K562 (cell line): Measurements from ENCODE around the gene COL6A1. TPM values are rescaled to one million over a fixed set of nuclear protein-coding genes. Genes with fewer than 3 reads are reported as not detected.

Experiments used
- ATAC-seq: fragments of 200-7000 bp; cut with Tn5 transposase; 3 replicates; pipeline ENCODE4 v1.9.1; 2020; ENCODE audit warnings: moderate library complexity
- BruUV-seq: library from RNA; stranded (reverse); fragments of 400-500 nt; replicated peaks from 2 replicates; lab custom pipeline; 2021; lab: Mats Ljungman, UMichigan
- CTCF ChIA-PET: fragments of 300-600 bp; formaldehyde crosslinking; extraction: SDS; loops from one replicate; lab custom pipeline; 2021; ENCODE audit warnings: low intra/inter-chr PET ratio; lab: Yijun Ruan, JAX
- POLR2A ChIA-PET: fragments of 300-600, 350-650 bp; sonication (Branson Sonifier 250); formaldehyde crosslinking; extraction: SDS; loops from one replicate; lab custom pipeline; 2021; ENCODE audit warnings: antibody characterized with exemption, inconsistent platforms; lab: Yijun Ruan, JAX
- DNase-seq, 4 experiments: peaks; one replicate each; pipeline versions ENCODE4 v3.0.0 to v3.0.0-alpha.2; 2011 to 2018; ENCODE audit warnings: low spot score in 3 of 4, mixed read lengths in 3 of 4; ENCODE audit errors: extremely low read depth in 1 of 4
- FAIRE-seq: peaks from 2 replicates; lab custom pipeline; 2011; peaks lifted over from hg19 to GRCh38; lab: Jason Lieb, UNC
- H2AFZ ChIP-seq: 2 replicates; pipeline ENCODE4 v1.6.0; 2011; ENCODE audit warnings: low read depth, low read length, control low read depth, inconsistent platforms
- H3K27ac ChIP-seq: fragments of 200-600 bp; 3 replicates; pipeline ENCODE4 v1.8.0; 2011; ENCODE audit warnings: low read depth, mild to moderate bottlenecking, control low read depth, inconsistent platforms, low read length, moderate library complexity, mixed read lengths; ENCODE audit errors: extremely low read depth
- H3K27me3 ChIP-seq, 2 experiments: fragments of 300-600 bp in 1 of 2; 2 replicates in 1 of 2; 3 replicates in 1 of 2; pipeline versions ENCODE4 v1.6.0 to v1.8.0; 2011; ENCODE audit warnings: inconsistent platforms in 2 of 2, low read length in 2 of 2, mild to moderate bottlenecking in 1 of 2, mixed read lengths in 1 of 2, moderate library complexity in 1 of 2; ENCODE audit not compliant: control insufficient read depth in 2 of 2, insufficient read depth in 2 of 2
- H3K36me3 ChIP-seq: fragments of 300-600 bp; 3 replicates; pipeline ENCODE4 v1.8.0; 2011; ENCODE audit warnings: mild to moderate bottlenecking, low read length, inconsistent platforms; ENCODE audit not compliant: control insufficient read depth, insufficient read depth
- H3K4me1 ChIP-seq, 2 experiments: fragments of 200-600 bp in 1 of 2; replicated peaks in 1 of 2; 2 replicates in 1 of 2; 3 replicates in 1 of 2; pipeline versions ENCODE4 v1.5.1 to v1.8.0; 2011; ENCODE audit warnings: inconsistent platforms in 2 of 2, low read length in 2 of 2, mild to moderate bottlenecking in 1 of 2, mixed read lengths in 1 of 2, moderate library complexity in 1 of 2; ENCODE audit not compliant: control insufficient read depth in 2 of 2, insufficient read depth in 2 of 2
- H3K4me2 ChIP-seq: 2 replicates; pipeline ENCODE4 v1.6.1; 2011; ENCODE audit warnings: low read length, control low read depth, inconsistent platforms, mixed read lengths; ENCODE audit not compliant: insufficient read depth
- H3K4me3 ChIP-seq: fragments of 200-600 bp; sonication (generic), shearing (Covaris generic); 2 replicates; pipeline ENCODE4 v1.5.1; 2016; ENCODE audit warnings: control low read depth, inconsistent platforms
- H3K79me2 ChIP-seq: fragments of 200-600 bp; 3 replicates; pipeline ENCODE4 v1.8.0; 2011; ENCODE audit warnings: low read length, inconsistent platforms; ENCODE audit not compliant: control insufficient read depth, insufficient read depth
- H3K9ac ChIP-seq, 2 experiments: 2 replicates each; pipeline versions ENCODE4 v1.6.0 to v1.6.1; 2011; ENCODE audit warnings: low read depth in 2 of 2, low read length in 2 of 2, control low read depth in 1 of 2, inconsistent platforms in 1 of 2, mild to moderate bottlenecking in 1 of 2, mixed read lengths in 1 of 2; ENCODE audit not compliant: insufficient read depth in 1 of 2
- H3K9me1 ChIP-seq: one replicate; pipeline ENCODE4 v1.6.0; 2011; ENCODE audit warnings: inconsistent platforms, mild to moderate bottlenecking, low read length, moderate library complexity; ENCODE audit not compliant: control insufficient read depth, insufficient read depth
- H3K9me3 ChIP-seq: replicated peaks from 2 replicates; pipeline ENCODE4 v1.5.1; 2011; ENCODE audit warnings: low read depth, low read length, inconsistent platforms; ENCODE audit not compliant: control insufficient read depth, insufficient read depth
- H4K20me1 ChIP-seq: replicated peaks from 2 replicates; pipeline ENCODE4 v1.6.1; 2011; ENCODE audit warnings: low read length, inconsistent platforms, mixed read lengths; ENCODE audit not compliant: control insufficient read depth, insufficient read depth
- CBX3 ChIP-seq, 2 experiments: IDR thresholded peaks; 1 replicate in 1 of 2; 2 replicates in 1 of 2; pipeline ENCODE4 v1.6.1; 2012; ENCODE audit warnings: inconsistent platforms in 2 of 2, low read length in 2 of 2, borderline replicate concordance in 1 of 2, control low read depth in 1 of 2
- HMG20B ChIP-seq: fragments of 250-450 bp; sonication (Bioruptor Pico); IDR thresholded peaks from 2 replicates; pipeline ENCODE4 v1.5.0; 2021; ENCODE audit warnings: mild to moderate bottlenecking
- SETDB1 ChIP-seq: IDR thresholded peaks from one replicate; pipeline ENCODE4 v1.6.1; 2012; ENCODE audit warnings: low read length, control low read depth, inconsistent platforms
- SIN3B ChIP-seq: fragments of 450-650 bp; IDR thresholded peaks from 2 replicates; pipeline ENCODE4 v1.6.1; 2017; ENCODE audit warnings: low read depth, mild to moderate bottlenecking, moderate library complexity
- SMC3 ChIP-seq: conservative IDR thresholded peaks from 2 replicates; pipeline ENCODE4 v1.6.1; 2011; ENCODE audit warnings: low read depth, low read length, improper control_type of control experiment; ENCODE audit not compliant: insufficient read depth
- SRSF9 ChIP-seq: fragments of 200-400 bp; formaldehyde crosslinking; IDR thresholded peaks from 2 replicates; pipeline ENCODE4 v1.6.1; 2017; ENCODE audit warnings: low read depth, low read length, borderline replicate concordance
- SUPT5H ChIP-seq: fragments of 450-650 bp; IDR thresholded peaks from 2 replicates; pipeline ENCODE4 v1.6.1; 2016
- TCFL5 ChIP-seq: fragments of 250-450 bp; sonication (Bioruptor Pico); conservative IDR thresholded peaks from 2 replicates; pipeline ENCODE4 v1.6.1; 2021; ENCODE audit warnings: mild to moderate bottlenecking, moderate library complexity, matching md5 sums
- WGBS: fragments of 100-300 bp; shearing (Covaris generic); methylation state at CpG from one replicate; pipeline ENCODE4 v1.1.6; 2016; ENCODE audit warnings: low coverage, mixed read lengths; ENCODE audit not compliant: insufficient coverage; ENCODE audit errors: missing lambda C conversion rate; 5-methylcytosine and 5-hydroxymethylcytosine counted together
- in situ Hi-C: fragments of 300-500 bp; cut with MboI; formaldehyde crosslinking; loops from 4 replicates; pipeline ENCODE4 v1.15.0; 2018; ENCODE audit warnings: inconsistent platforms, mixed read lengths
- intact Hi-C: fragments of 100-400 bp; cut with micrococcal nuclease; formaldehyde crosslinking; loops from 2 replicates; pipeline ENCODE4 v1.14.2; 2022
- polyA plus RNA-seq, 8 experiments: library from polyadenylated mRNA; depleted of rRNA in 4 of 8; stranded (reverse) in 5 of 8; unstranded in 3 of 8; fragments of >200 nt; fragmentation: Nextera tagmentation in 2 of 8; fragmentation: Illumina TruSeq in 1 of 8; extraction: Ambion mirVana in 2 of 8; extraction: Trizol in 1 of 8; gene quantifications; 2 replicates each; pipeline versions ENCODE4 v1.2.1 to v1.2.3, GENCODE V29; 2011 to 2014; ENCODE audit warnings: inconsistent platforms in 1 of 8, missing spikeins in 1 of 8
- total RNA-seq, 7 experiments: library from RNA; depleted of rRNA in 6 of 7; stranded (reverse); fragments of >200 nt in 6 of 7; fragmentation: Illumina TruSeq in 2 of 7; extraction: Trizol in 2 of 7; gene quantifications; 2 replicates each; pipeline versions ENCODE4 v1.2.1 to v1.2.3, GENCODE V29; 2011 to 2021; ENCODE audit warnings: low replicate concordance in 1 of 7
- TF ChIP-seq, protein P1 (sequence below): conservative IDR thresholded peaks from 2 replicates; pipeline ENCODE4 v1.6.1; 2011; ENCODE audit warnings: low read depth, mild to moderate bottlenecking, low read length; ENCODE audit not compliant: control insufficient read depth
- TF ChIP-seq, protein P2 (sequence below), 2 experiments: fragments of 450-650 bp in 1 of 2; IDR thresholded peaks; 2 replicates each; pipeline ENCODE4 v1.6.1; 2011 to 2017; ENCODE audit warnings: low read depth in 2 of 2, antibody characterized with exemption in 1 of 2, borderline replicate concordance in 1 of 2, low read length in 1 of 2, mild to moderate bottlenecking in 1 of 2, mixed read lengths in 1 of 2; ENCODE audit not compliant: control insufficient read depth in 1 of 2
- TF ChIP-seq, protein P3 (sequence below): fragments of 200-800 bp; sonication (Bioruptor generic); IDR thresholded peaks from 2 replicates; pipeline ENCODE4 v1.6.1; 2016; ENCODE audit warnings: missing genetic modification characterization, missing compliant biosample characterization

Gene COL6A1
- total and polyA plus RNA-seq, 9 of the 15 experiments (the other 6 are each of a cell fraction or from before 2014, with no cell fraction given) = 0.07 to 1.3 (median 0.14) TPM; not detected in 3

DNA sequence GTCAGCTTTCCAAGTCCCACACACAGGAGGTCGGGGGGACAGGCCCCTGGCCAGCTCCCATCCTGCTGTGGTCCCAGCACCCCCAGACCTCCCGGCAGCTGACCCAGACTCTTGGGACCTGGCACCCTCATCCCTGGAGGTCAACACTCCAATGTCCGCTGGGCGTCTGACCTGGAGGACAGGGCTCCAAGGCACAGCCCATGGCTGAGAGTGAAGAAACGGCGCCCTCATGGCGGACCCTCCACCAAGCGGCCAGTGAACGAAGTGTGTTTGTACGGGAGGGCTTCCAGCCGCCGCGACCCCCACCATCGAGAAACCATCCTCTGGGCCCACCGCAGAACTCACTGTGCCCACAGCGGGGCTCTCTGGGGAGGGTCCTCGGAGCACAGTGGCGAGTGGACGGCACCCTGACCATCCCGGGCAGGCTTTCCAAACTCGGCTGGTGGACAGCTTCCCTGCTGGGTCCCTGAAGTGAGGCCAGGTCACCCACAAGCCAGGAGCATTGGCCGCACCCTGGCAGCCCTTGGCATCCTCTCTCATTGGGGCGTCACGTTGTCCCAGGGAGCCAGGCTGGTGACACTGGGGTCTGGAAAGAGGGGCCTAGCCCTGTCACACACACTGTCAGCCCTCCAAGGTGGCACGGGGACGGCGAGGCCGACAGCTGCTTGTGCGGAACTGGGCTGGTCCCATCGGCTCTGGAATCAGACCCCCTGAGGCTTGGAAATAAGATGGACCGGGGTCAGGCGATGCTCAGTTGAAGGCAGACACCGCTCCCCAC lies 68.5 kb downstream of the COL6A1 start:
- H3K9me3 ChIP-seq = no peaks in the 10 kb centered on the region
- no peaks in the 10 kb centered on the region for H3K9me1 ChIP-seq
- DNase-seq = no peak
- H2AFZ ChIP-seq = no peak overlapping the region
- TF ChIP-seq HMG20B (CRISPR knock-in tag) (no peak), TCFL5 (no peak), SRSF9 (no peak), SIN3B (no peak), SUPT5H (no peak), CBX3 (IDR thresholded peaks at IDR 0.05; ENCODE audit: borderline replicate concordance in 1 of 2, low read length in 2 of 2) (no peak), SMC3 (no peak), SETDB1 (no peak)
- TF ChIP-seq, protein P1, sequence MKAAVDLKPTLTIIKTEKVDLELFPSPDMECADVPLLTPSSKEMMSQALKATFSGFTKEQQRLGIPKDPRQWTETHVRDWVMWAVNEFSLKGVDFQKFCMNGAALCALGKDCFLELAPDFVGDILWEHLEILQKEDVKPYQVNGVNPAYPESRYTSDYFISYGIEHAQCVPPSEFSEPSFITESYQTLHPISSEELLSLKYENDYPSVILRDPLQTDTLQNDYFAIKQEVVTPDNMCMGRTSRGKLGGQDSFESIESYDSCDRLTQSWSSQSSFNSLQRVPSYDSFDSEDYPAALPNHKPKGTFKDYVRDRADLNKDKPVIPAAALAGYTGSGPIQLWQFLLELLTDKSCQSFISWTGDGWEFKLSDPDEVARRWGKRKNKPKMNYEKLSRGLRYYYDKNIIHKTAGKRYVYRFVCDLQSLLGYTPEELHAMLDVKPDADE = no peak
- TF ChIP-seq, protein P2, sequence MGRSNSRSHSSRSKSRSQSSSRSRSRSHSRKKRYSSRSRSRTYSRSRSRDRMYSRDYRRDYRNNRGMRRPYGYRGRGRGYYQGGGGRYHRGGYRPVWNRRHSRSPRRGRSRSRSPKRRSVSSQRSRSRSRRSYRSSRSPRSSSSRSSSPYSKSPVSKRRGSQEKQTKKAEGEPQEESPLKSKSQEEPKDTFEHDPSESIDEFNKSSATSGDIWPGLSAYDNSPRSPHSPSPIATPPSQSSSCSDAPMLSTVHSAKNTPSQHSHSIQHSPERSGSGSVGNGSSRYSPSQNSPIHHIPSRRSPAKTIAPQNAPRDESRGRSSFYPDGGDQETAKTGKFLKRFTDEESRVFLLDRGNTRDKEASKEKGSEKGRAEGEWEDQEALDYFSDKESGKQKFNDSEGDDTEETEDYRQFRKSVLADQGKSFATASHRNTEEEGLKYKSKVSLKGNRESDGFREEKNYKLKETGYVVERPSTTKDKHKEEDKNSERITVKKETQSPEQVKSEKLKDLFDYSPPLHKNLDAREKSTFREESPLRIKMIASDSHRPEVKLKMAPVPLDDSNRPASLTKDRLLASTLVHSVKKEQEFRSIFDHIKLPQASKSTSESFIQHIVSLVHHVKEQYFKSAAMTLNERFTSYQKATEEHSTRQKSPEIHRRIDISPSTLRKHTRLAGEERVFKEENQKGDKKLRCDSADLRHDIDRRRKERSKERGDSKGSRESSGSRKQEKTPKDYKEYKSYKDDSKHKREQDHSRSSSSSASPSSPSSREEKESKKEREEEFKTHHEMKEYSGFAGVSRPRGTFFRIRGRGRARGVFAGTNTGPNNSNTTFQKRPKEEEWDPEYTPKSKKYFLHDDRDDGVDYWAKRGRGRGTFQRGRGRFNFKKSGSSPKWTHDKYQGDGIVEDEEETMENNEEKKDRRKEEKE (IDR thresholded peaks at IDR 0.05; ENCODE audit: borderline replicate concordance in 1 of 2, control insufficient read depth in 1 of 2, low read depth in 2 of 2, low read length in 1 of 2) = no peak
- TF ChIP-seq, protein P3, sequence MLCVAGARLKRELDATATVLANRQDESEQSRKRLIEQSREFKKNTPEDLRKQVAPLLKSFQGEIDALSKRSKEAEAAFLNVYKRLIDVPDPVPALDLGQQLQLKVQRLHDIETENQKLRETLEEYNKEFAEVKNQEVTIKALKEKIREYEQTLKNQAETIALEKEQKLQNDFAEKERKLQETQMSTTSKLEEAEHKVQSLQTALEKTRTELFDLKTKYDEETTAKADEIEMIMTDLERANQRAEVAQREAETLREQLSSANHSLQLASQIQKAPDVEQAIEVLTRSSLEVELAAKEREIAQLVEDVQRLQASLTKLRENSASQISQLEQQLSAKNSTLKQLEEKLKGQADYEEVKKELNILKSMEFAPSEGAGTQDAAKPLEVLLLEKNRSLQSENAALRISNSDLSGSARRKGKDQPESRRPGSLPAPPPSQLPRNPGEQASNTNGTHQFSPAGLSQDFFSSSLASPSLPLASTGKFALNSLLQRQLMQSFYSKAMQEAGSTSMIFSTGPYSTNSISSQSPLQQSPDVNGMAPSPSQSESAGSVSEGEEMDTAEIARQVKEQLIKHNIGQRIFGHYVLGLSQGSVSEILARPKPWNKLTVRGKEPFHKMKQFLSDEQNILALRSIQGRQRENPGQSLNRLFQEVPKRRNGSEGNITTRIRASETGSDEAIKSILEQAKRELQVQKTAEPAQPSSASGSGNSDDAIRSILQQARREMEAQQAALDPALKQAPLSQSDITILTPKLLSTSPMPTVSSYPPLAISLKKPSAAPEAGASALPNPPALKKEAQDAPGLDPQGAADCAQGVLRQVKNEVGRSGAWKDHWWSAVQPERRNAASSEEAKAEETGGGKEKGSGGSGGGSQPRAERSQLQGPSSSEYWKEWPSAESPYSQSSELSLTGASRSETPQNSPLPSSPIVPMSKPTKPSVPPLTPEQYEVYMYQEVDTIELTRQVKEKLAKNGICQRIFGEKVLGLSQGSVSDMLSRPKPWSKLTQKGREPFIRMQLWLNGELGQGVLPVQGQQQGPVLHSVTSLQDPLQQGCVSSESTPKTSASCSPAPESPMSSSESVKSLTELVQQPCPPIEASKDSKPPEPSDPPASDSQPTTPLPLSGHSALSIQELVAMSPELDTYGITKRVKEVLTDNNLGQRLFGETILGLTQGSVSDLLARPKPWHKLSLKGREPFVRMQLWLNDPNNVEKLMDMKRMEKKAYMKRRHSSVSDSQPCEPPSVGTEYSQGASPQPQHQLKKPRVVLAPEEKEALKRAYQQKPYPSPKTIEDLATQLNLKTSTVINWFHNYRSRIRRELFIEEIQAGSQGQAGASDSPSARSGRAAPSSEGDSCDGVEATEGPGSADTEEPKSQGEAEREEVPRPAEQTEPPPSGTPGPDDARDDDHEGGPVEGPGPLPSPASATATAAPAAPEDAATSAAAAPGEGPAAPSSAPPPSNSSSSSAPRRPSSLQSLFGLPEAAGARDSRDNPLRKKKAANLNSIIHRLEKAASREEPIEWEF (CRISPR knock-in tag) = no peak
- TF ChIP-seq, all 486 proteins: peak for 0
- no peak overlapping the region for H3K9ac ChIP-seq
- 17% methylated on average over 30 of the region's 33 CpGs for WGBS
- intact Hi-C loops = loop anchor here (10.0 kb wide), 1 partner anchor 75 kb away; no protein-coding TSS in a partner anchor
- ChIA-PET POLR2A (interaction anchor here (1.0 kb wide), 1 partner anchor 9 kb away, joined by 3 read pairs; no protein-coding TSS in a partner anchor), CTCF (no interaction called here)
- no peaks in the 10 kb centered on the region for H3K79me2 ChIP-seq
- in situ Hi-C loops = no loop called here
- no peak overlapping the region for H3K27ac ChIP-seq
- H4K20me1 ChIP-seq = no peaks in the 10 kb centered on the region
- ATAC-seq = no peak
- no peaks in the 10 kb centered on the region for H3K36me3 ChIP-seq
- FAIRE-seq = no peak
- peaks cover 8 to 38% of the 10 kb centered on the region in 2 experiments; a peak in 4 of 5 replicates for H3K27me3 ChIP-seq
- H3K4me1 ChIP-seq = peaks cover 0 to 20% of the 10 kb centered on the region in 2 experiments; a peak in 1 of 5 replicates
- no peak overlapping the region for H3K4me2 ChIP-seq
- H3K4me3 ChIP-seq = no peak overlapping the region
- no TSS peak for BruUV-seq
